NCI-H1694 (cell line): ENCODE results near the gene BCAT1.
"Not testable (repeated sequence)": the region's sequence is repeated elsewhere in the genome, so short reads cannot be mapped to it uniquely, and the experiment has no call there.

ENCODE experiments used
- DNase-seq: peaks from one replicate; lab custom pipeline; 2025; lab: John Stamatoyannopoulos, UW

Gene BCAT1

GRCh38 chr12:24928533-24929306, 20.2 kb downstream of the BCAT1 start:
- DNase-seq = not testable (repeated sequence)

GRCh38 chr12:24928131-24928530, 20.8 kb downstream of the BCAT1 start:
- DNase-seq = no peak

- not testable (repeated sequence) for DNase-seq
Observed at GRCh38 chr12:24926080-24926479, 22.8 kb downstream of the BCAT1 start.

GRCh38 chr12:24922090-24922489, 26.8 kb downstream of the BCAT1 start:
- DNase-seq = no peak

GRCh38 chr12:24921251-24922038, 27.5 kb downstream of the BCAT1 start:
- no peak for DNase-seq

- DNase-seq = no peak
Observed at GRCh38 chr12:24920141-24920540, 28.8 kb downstream of the BCAT1 start.

- no peak for DNase-seq
Observed at GRCh38 chr12:24919346-24920001, 29.4 kb downstream of the BCAT1 start.

- DNase-seq = no peak
Observed at GRCh38 chr12:24918596-24918995, 30.3 kb downstream of the BCAT1 start.

GRCh38 chr12:24915501-24915900, 33.4 kb downstream of the BCAT1 start:
- DNase-seq = no peak

GRCh38 chr12:24913953-24914352, 34.9 kb downstream of the BCAT1 start:
- DNase-seq = no peak

GRCh38 chr12:24913130-24913529, 35.8 kb downstream of the BCAT1 start:
- DNase-seq = no peak

- DNase-seq = no peak
Observed at GRCh38 chr12:24911271-24911791, 37.6 kb downstream of the BCAT1 start.

GRCh38 chr12:24910192-24910591, 38.7 kb downstream of the BCAT1 start:
- not testable (repeated sequence) for DNase-seq

- DNase-seq = no peak
Observed at GRCh38 chr12:24909667-24910066, 39.2 kb downstream of the BCAT1 start.

GRCh38 chr12:24907464-24907863, 41.4 kb downstream of the BCAT1 start:
- DNase-seq = no peak

- no peak for DNase-seq
Observed at GRCh38 chr12:24906141-24906540, 42.8 kb downstream of the BCAT1 start.

- no peak for DNase-seq
Observed at GRCh38 chr12:24905431-24905830, 43.5 kb downstream of the BCAT1 start.

GRCh38 chr12:24904871-24905270, 44.0 kb downstream of the BCAT1 start:
- DNase-seq = no peak

GRCh38 chr12:24903329-24904088, 45.4 kb downstream of the BCAT1 start:
- DNase-seq = no peak

- no peak for DNase-seq
Observed at GRCh38 chr12:24902511-24903328, 46.2 kb downstream of the BCAT1 start.
